GM19463 (cell line): Measurements from ENCODE around the gene ALPG.
"Not testable (repeated sequence)": the region's sequence is repeated elsewhere in the genome, so short reads cannot be mapped to it uniquely, and the experiment has no call there.

Source experiments
- ATAC-seq: cut with Tn5 transposase; IDR thresholded peaks from one replicate; pipeline ENCODE4 v1.9.1; 2021; ENCODE audit warnings: mild to moderate bottlenecking, moderate library complexity; ENCODE audit not compliant: unreplicated experiment

Gene ALPG

DNA sequence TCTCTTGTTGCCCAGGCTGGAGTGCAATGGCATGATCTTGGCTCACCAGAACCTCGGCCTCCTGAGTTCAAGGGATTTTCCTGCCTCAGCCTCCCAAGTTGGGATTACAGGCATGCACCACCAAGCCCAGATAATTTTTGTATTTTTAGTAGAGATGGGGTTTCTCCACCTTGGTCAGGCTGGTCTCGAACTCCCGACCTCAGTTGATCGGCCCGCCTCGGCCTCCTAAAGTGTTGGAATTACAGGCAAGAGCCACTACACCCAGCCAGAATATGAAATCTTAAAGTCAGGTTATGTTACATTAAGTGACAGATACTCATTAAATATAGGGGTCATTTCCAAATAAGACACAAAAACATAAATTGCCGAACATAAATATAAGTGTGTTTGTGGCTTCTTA lies 12.2 kb upstream of the ALPG start:
- ATAC-seq: not testable (repeated sequence)

GRCh38 chr2:232395586-232395985 lies 11.1 kb upstream of the ALPG start:
- no peak for ATAC-seq

DNA sequence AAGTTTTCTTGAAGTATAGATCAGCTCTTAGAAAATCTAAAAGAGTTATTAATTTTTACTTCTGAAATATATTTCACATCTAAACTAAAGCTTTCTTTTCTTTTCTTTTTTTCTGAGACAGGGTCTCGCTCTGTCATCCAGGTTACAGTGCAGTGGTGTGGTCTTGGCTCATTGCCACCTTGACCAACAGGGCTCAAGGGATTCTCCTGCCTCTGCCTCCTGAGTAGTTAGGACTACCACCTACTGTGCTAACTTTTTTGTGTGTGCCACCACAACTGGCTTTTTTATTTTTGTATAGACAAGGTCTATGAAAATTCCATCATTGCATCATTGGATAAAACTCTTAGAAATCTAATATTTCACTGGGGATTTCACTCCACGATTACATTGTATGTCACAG lies 10.0 kb upstream of the ALPG start:
- no peak for ATAC-seq

- no peak for ATAC-seq
Observed at GRCh38 chr2:232398293-232399034, 8.2 kb upstream of the ALPG start.

DNA sequence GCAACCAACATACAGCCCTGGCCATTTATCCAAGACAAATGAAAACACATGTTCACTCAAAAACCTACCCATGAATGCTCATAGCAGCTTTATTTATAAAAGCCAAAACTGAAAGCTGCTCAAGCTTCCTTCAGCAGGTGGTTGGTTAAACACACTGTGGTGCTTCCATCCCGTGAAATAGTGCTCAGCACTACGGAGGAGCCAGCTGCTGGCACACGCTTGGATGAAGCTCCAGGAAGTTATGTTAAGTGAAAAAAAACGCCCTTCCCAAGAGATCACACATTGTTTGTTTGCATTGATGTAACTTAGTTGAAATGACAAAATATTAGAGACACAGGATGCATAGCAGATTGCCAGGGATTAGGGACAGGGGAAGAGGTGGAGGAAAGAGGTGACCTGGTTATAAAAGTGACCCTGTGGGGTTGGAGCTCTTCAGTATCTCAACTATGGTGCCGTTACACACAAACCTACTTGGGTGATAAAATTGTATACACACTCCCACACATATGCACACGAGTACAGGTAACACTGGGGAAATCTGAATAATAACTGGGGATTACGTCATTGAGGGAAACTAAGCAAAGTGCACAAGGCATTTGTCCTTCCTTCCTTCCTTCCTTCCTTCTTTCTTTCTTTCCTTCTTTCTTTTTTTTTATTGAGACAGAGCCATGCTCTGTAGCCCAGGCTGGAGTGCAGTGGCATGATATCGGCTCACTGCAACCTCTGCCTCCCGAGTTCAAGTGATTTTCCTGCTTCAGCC lies 6.2 kb upstream of the ALPG start:
- ATAC-seq: no peak

DNA sequence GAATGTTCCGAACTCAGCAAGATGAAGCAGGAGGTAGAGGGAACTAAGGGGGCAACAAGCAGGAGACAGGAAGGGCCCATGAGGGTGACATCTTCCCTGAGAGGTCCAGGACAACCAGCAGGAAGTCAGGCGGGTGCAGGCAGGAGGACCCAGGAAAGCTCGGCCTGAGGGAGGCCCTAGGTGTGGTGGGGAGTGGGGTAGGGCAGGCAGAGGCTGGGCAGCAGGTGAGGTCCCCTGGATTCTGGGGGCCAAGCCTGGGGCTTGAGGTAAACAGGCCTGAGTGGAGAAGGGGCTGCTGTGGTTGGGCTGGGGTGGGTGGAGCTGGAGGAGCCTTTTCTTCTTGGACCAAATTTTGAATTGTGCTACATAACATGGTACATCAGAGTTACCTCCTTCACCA lies 4.1 kb upstream of the ALPG start:
- no peak for ATAC-seq

GRCh38 chr2:232405943-232406510 lies 617 bp upstream of the ALPG start:
- no peak for ATAC-seq

DNA sequence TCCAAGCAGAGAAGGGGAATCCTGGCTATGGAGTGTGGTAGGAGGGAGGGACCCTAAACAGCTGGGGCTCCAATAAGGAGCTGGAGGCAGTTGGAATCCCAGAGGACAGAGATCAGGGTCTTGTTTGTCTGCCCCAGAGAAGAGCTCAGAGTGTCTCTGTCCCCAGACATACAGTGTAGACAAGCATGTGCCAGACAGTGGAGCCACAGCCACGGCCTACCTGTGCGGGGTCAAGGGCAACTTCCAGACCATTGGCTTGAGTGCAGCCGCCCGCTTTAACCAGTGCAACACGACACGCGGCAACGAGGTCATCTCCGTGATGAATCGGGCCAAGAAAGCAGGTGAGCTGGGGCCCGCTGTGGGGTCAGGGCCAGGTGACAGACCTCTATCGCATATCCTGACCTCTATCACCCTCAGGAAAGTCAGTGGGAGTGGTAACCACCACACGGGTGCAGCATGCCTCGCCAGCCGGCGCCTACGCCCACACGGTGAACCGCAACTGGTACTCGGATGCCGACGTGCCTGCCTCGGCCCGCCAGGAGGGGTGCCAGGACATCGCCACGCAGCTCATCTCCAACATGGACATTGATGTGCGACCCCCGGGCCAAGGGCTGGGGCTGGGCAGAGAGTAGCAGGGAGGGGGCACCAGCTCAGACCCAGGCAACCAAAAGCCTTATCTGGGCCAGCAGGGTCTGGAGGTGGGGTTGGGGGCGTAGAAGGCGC lies 945 bp downstream of the ALPG start:
- ATAC-seq: not testable (repeated sequence)

DNA sequence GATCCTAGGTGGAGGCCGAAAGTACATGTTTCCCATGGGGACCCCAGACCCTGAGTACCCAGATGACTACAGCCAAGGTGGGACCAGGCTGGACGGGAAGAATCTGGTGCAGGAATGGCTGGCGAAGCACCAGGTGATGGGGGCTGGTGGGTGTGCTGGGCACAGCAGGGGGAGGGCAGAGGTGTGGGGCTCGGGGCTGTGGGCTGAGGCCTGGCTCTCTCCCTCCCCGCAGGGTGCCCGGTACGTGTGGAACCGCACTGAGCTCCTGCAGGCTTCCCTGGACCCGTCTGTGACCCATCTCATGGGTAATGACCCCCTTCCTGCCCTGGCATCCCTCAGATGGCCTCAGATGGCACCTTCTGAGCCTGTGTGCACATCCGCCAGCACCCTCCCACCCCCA lies 1.6 kb downstream of the ALPG start:
- ATAC-seq: not testable (repeated sequence)

GRCh38 chr2:232409617-232410016 lies 3.0 kb downstream of the ALPG start:
- not testable (repeated sequence) for ATAC-seq

GRCh38 chr2:232410238-232410900 lies 3.7 kb downstream of the ALPG start:
- no peak for ATAC-seq

DNA sequence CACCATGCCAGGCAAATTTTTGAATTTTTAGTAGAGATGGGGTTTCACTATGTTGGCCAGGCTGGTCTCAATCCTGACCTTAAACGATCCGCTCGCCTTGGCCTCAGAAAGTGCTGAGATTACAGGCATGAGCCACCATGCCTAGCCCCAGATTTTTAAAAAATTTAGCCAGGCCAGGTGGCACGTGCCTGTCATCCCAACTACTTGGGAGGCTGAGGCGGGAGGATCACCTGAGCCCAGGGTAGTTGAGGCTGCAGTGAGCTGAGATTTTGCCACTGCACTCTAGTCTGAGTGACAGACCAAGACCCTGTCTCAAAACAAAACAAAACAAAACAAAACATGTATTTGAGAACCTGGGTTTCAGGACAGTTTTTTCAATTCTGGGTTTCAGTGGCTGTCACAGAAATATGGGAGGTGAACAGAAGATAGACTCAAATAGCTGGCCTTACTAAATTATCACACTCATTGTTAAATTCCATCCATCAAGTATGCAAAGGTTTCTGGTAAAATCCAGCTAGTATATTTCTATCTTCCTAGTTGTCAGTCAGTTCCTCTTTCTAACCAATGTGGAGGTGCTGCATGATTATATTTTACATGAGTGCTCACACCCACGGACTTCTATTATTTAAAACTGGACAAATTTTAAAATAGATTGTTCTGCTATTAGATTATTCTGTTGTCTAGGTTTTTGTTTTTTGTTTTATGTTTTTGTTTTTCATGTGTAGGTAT lies 5.4 kb downstream of the ALPG start:
- no peak for ATAC-seq

- ATAC-seq: no peak
Observed at GRCh38 chr2:232412986-232413385, 6.3 kb downstream of the ALPG start.

GRCh38 chr2:232415138-232415690 lies 8.6 kb downstream of the ALPG start:
- ATAC-seq: no peak

DNA sequence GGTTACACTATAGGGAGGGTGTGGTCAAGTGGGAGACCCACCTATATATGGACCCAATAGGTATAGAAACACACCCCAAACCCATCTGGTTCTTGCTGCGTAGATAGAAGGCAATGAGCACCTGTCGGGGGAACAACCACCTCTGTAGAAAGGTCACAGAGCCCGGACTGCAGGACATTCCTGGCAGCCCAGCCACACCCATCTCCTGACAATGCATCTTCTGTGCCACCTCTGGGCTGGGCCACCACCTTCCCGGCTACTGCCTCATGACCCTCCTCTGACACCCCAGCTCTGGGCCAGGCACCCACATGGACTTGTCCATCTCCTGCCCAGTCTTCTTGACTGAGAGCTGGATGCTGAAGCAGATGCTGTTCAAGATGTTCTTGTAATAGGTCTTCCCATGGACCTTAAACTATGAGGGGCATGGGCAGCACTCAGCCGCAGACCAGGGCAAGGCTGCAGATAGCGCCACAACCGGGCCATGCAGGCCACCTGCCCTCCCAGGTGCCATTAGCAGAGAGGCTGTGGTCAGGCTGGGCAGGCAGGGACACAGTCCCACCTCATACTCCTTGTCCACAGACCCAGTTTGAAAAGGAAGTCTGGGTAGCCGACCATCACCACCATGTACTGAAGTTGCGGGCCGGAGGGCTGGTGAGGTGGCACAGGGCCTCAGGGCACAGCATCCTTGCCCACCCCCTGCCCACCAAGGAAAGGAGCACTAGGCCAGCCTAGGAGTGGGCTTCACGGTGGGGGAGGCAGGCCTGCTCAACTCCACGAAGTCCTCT lies 9.3 kb downstream of the ALPG start:
- no peak for ATAC-seq

DNA sequence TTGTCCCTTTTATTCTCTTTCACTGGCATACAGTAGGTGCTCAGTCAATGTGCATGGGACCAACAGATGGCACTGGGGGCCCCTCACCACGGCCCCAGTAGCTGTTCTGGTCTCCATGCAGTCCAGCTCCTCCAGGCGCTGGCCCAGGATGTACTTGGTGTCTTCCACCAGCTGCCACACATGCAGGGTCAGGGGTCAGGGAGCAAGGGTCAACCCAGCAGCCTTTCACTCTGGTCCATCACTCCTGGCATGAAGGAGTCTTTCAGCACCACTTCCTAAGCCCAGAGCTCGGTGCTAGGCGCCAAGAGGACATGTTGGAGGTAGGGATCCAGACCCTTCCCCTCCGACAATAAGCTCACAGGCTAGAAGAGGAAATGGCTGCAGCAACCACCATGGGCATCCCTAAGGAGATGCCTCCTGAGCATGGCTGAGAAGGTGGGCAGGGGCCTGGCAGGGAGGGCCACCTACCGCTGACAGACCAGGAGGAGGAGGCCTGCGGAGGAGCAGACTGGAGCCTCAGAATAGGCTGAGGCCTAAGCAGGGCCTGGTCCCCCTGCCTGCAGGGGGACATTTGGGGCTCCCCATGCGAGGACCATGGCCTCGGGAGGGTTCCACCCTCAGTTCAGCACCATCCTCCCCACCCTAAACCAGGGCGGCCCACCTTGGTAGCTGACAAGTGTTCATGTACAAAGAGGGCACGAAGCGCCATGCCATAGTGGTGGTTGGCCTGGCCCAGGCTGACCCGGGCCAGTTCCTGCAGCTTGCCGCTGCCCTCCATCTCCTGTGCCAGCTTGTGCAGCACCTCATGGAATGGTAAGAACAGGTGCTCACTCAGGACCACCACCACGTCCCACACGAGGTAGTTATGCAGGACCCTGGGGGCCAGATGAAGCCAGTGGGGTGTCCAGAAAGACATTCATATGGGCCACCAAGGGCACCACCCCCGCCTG lies 10.2 kb downstream of the ALPG start:
- ATAC-seq: no peak

- ATAC-seq: no peak
Observed at GRCh38 chr2:232417489-232417888, 10.8 kb downstream of the ALPG start.

- no peak for ATAC-seq
Observed at GRCh38 chr2:232418056-232418455, 11.4 kb downstream of the ALPG start.
